ENCODE data around the gene NPHP4. TPM values are rescaled to one million over a fixed set of nuclear protein-coding genes. Genes with fewer than 3 reads are reported as not detected.

The NPHP4 gene
- total RNA-seq, 4 donors from 2014 or later = 1.1 to 10.4 (median 1.8) TPM

DNA sequence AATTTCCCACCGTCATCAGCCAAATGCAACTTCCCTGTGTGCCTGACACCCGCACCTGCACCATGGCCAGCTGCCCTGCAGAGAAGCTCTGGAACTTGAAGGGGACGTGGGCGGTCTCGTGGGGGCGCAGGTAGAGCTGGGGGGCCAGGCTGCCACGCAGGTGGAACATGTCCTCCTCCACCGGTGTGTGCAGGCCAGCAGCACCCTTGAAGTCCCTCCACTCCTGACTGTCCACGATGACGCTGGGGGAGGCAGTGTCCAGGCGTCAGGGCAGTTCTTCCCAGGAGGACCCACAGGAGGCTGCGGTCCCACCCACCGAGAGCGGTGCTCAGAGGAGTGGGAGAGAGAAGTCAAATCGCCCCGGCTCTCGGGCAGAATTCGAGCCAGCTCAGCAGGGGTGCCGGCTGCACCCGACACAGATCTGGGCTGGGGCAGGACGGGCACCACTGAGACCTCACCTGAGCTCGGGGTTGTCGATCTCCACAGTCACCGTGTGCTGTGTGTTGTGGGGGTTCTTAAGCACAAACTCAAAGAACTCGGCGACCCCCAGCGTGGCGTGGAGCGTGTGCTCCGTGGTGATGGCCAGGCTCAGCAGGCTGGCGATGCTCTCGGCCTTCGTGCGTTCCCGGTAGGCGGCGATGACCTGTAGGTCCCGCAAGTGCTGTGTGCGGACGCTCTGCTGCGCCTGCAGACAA is 117.7 kb downstream of the NPHP4 start:
- Histone ChIP-seq H3K4me3 (no peak overlapping the region), H3K36me3 (peaks cover 0 to 5% of the 10 kb centered on the region in 2 donors), H3K27me3 (no peaks in the 10 kb centered on the region), H3K4me1 (no peaks in the 10 kb centered on the region), H3K27ac (no peak overlapping the region), H3K9me3 (no peaks in the 10 kb centered on the region)
- no peak for TF ChIP-seq POLR2A (IDR thresholded peaks at IDR 0.05)
- TF ChIP-seq, protein P1, sequence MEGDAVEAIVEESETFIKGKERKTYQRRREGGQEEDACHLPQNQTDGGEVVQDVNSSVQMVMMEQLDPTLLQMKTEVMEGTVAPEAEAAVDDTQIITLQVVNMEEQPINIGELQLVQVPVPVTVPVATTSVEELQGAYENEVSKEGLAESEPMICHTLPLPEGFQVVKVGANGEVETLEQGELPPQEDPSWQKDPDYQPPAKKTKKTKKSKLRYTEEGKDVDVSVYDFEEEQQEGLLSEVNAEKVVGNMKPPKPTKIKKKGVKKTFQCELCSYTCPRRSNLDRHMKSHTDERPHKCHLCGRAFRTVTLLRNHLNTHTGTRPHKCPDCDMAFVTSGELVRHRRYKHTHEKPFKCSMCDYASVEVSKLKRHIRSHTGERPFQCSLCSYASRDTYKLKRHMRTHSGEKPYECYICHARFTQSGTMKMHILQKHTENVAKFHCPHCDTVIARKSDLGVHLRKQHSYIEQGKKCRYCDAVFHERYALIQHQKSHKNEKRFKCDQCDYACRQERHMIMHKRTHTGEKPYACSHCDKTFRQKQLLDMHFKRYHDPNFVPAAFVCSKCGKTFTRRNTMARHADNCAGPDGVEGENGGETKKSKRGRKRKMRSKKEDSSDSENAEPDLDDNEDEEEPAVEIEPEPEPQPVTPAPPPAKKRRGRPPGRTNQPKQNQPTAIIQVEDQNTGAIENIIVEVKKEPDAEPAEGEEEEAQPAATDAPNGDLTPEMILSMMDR (IDR thresholded peaks at IDR 0.05 in 4 of 5, conservative IDR thresholded peaks at IDR 0.05 in 1 of 5) = no peak
- ATAC-seq (no peak), DNase-seq (no peak)
- in situ Hi-C loops (cut with MboI; ENCODE audit: low sequenced_read_pairs in 4 of 4) = no loop called here
- intact Hi-C loops (cut with DNase I; ENCODE audit: low total_unique reads) = no loop called here

DNA sequence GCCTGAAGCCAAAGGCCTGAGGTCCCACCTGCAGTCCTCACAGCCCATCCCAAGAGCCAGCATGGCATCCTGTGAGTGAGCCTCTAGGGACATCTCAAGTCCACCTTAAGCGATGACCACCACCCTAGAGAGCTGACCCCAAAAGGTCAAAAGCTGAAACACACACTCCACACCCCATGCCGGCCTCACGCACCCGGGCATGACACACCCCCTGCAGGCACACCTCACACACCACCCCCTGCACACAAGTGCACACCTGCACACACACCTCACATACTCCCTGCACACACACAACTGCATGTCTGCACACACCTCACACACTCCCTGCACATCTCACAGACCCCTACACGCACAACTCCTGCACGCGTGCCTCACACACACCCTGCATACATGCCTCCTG is 118.7 kb downstream of the NPHP4 start:
- in situ Hi-C loops (cut with MboI; ENCODE audit: low sequenced_read_pairs in 4 of 4) (no loop called here), intact Hi-C loops (cut with DNase I; ENCODE audit: low total_unique reads) (no loop called here)
- Histone ChIP-seq H3K27ac (no peak overlapping the region), H3K36me3 (no peaks in the 10 kb centered on the region), H3K4me1 (no peaks in the 10 kb centered on the region), H3K9me3 (no peaks in the 10 kb centered on the region), H3K27me3 (no peaks in the 10 kb centered on the region), H3K4me3 (no peak overlapping the region)
- DNase-seq (no peak), ATAC-seq (no peak)
- TF ChIP-seq, protein P1 (IDR thresholded peaks at IDR 0.05 in 4 of 5, conservative IDR thresholded peaks at IDR 0.05 in 1 of 5) = no peak
- no peak for TF ChIP-seq POLR2A (IDR thresholded peaks at IDR 0.05)

DNA sequence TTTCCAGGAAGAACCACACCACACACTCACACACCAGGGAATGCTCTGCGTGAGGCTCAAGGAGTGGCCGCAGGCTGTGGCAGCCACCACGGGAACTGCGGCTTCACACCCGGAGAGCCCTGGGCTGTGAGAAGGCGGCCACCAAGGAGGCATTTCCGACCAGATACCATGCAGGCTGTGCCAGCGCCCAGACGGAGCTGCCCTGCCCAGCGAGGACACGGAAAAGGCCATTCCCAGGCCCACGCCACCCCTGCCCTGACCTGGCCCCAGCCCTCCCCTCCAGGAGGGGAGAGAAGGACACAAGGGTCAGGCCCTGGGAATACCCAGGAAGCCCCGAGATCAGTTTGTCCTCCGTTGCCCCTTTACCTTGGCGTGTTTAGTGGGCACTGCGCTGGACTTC is 119.3 kb downstream of the NPHP4 start:
- intact Hi-C loops (cut with DNase I; ENCODE audit: low total_unique reads) = no loop called here
- H3K4me3 ChIP-seq = no peak overlapping the region

DNA sequence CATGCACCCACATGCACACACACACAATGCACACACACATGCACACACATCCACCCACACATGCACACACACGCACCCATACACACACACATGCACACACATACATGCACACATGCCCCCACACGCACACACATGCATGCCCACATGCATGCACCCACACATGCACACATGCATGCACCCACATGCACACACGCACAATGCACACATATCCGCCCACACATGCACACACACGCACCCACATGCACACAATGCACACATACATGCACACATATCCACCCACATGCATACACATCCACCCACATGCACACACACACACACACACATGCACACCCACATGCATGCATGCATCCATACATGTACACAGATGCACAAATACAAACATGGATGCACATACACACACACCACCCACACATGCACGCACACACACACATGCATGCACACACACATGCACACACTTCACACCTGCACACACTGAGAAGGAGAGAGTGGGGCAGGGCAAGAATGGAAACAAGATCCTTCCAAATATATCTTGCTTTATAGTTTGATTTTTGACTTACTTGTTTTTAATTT is 123.2 kb downstream of the NPHP4 start:
- no peaks in the 10 kb centered on the region for H3K36me3 ChIP-seq

More for the DNA sequence above, 119.3 kb downstream of the NPHP4 start:
- in situ Hi-C loops (cut with MboI; ENCODE audit: low sequenced_read_pairs in 4 of 4) = no loop called here
- TF ChIP-seq, protein P1 (IDR thresholded peaks at IDR 0.05 in 4 of 5, conservative IDR thresholded peaks at IDR 0.05 in 1 of 5) = no peak
- TF ChIP-seq POLR2A (IDR thresholded peaks at IDR 0.05) = no peak
- no peak for DNase-seq
- H3K4me1 ChIP-seq = no peaks in the 10 kb centered on the region
- H3K36me3 ChIP-seq = no peaks in the 10 kb centered on the region
- H3K27ac ChIP-seq = no peak overlapping the region
- no peaks in the 10 kb centered on the region for H3K27me3 ChIP-seq
- no peaks in the 10 kb centered on the region for H3K9me3 ChIP-seq
- no peak for ATAC-seq

More for the DNA sequence above, 123.2 kb downstream of the NPHP4 start:
- intact Hi-C loops (cut with DNase I; ENCODE audit: low total_unique reads) = no loop called here
- no peaks in the 10 kb centered on the region for H3K9me3 ChIP-seq
- no peak for TF ChIP-seq POLR2A (IDR thresholded peaks at IDR 0.05)
- TF ChIP-seq, protein P1 (IDR thresholded peaks at IDR 0.05 in 4 of 5, conservative IDR thresholded peaks at IDR 0.05 in 1 of 5) = no peak
- ATAC-seq (no peak), DNase-seq (no peak)
- H3K27ac ChIP-seq = no peak overlapping the region
- no peak overlapping the region for H3K4me3 ChIP-seq
- no peaks in the 10 kb centered on the region for H3K4me1 ChIP-seq
- in situ Hi-C loops (cut with MboI; ENCODE audit: low sequenced_read_pairs in 4 of 4) = no loop called here
- no peaks in the 10 kb centered on the region for H3K27me3 ChIP-seq
